PC-9 (cell line): ENCODE data around the gene HMX3.

ENCODE experiments used
- EZH2 ChIP-seq: fragments of 200-600 bp; sonication (generic); IDR thresholded peaks from 2 replicates; pipeline ENCODE4 v1.8.0; 2017; ENCODE audit warnings: antibody characterized with exemption, low read depth
- TF ChIP-seq, protein P1 (sequence below): fragments of 200-600 bp; sonication (generic); conservative IDR thresholded peaks from 2 replicates; pipeline ENCODE4 v1.6.1; 2017; ENCODE audit warnings: mixed run types, antibody characterized with exemption, mild to moderate bottlenecking, moderate library complexity

DNA sequence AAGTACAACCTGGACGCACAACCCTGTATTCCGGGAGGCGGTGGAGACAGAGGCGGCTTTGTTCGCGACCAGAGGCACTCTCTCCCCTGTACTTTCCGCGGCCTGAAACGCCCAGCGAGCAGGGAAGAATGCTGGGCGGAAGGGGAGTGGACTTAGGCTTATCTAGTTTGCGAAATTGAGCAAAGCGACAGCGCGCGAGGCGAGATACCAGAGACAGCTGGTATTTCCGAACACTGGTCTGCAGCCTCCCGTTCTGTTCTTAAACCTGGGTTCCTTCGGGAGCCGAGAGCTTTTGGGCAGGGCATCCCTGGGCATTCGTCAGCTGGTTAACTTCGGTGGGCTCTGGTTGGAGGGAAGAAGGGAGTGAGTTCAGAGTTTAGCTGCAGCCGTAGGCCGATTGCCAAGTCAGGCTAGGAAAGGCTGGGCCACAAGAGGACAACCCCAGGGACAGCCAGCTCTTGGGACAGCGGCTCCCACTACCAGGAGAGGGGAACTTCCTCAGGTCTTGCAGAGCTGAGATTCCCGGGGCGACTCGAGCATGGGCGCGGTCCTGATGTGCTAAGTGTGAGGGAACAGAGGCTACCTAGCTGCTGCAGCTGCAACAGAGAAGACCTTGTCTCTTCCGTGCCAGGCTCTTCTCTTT lies 3.9 kb downstream of the HMX3 start:
- TF ChIP-seq, protein P1, sequence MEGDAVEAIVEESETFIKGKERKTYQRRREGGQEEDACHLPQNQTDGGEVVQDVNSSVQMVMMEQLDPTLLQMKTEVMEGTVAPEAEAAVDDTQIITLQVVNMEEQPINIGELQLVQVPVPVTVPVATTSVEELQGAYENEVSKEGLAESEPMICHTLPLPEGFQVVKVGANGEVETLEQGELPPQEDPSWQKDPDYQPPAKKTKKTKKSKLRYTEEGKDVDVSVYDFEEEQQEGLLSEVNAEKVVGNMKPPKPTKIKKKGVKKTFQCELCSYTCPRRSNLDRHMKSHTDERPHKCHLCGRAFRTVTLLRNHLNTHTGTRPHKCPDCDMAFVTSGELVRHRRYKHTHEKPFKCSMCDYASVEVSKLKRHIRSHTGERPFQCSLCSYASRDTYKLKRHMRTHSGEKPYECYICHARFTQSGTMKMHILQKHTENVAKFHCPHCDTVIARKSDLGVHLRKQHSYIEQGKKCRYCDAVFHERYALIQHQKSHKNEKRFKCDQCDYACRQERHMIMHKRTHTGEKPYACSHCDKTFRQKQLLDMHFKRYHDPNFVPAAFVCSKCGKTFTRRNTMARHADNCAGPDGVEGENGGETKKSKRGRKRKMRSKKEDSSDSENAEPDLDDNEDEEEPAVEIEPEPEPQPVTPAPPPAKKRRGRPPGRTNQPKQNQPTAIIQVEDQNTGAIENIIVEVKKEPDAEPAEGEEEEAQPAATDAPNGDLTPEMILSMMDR, result no peak
- no peak for TF ChIP-seq EZH2
